ENCODE measurements around the gene SLC20A1. TPM values are rescaled to one million over a fixed set of nuclear protein-coding genes. Genes with fewer than 3 reads are reported as not detected.
A peak's percentile ranks its signal among the peaks of the same experiment; 100 is the strongest.

SLC20A1 gene
- total RNA-seq, 1 donor from 2014 or later: 164 TPM

DNA sequence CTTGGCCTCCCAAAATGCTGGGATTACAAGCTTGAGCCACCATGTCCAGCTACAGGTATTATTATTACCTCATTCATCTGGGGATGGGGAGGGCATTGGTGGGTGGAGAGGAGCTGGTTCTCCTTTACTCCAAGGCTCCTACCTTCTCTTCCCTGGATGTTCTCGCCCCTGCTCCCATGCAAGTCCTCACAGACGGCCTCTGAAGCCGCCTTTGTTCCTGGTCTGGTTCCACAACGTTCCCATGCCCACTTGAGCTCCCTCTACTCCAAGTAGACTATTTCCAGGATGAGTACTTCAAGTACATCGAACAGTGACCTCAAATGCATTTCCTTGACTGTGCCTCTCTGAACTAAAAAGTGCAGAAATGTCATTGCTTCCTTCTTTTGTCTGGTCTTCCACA is 3.2 kb upstream of the SLC20A1 start:
- Mint-ChIP-seq H3K27me3 (ENCODE audit: insufficient read depth) (peaks cover 1% of the 10 kb centered on the region), H3K27ac (no peak overlapping the region), H3K9me3 (no peaks in the 10 kb centered on the region), H3K36me3 (ENCODE audit: low read depth) (peaks cover 30% of the 10 kb centered on the region), H3K4me3 (no peak overlapping the region), H3K4me1 (ENCODE audit: low read depth) (peaks cover 54% of the 10 kb centered on the region)
- intact Hi-C loops (cut with micrococcal nuclease): loop anchor here (10.0 kb wide), 3 partner anchors 388 to 588 kb away; partner anchors contain the start of genes PSD4, TMEM87B and ZC3H8
- no peak for DNase-seq (ENCODE audit: low spot score)

- Mint-ChIP-seq H3K27me3 (ENCODE audit: insufficient read depth) (peaks cover 1% of the 10 kb centered on the region), H3K36me3 (ENCODE audit: low read depth) (peaks cover 34% of the 10 kb centered on the region), H3K9me3 (no peaks in the 10 kb centered on the region), H3K4me3 (no peak overlapping the region), H3K4me1 (ENCODE audit: low read depth) (peaks cover 58% of the 10 kb centered on the region), H3K27ac (no peak overlapping the region)
- intact Hi-C loops (cut with micrococcal nuclease): loop anchor here (10.0 kb wide), 3 partner anchors 388 to 588 kb away; partner anchors contain the start of genes PSD4, TMEM87B and ZC3H8
- no peak for DNase-seq (ENCODE audit: low spot score)
These were observed 2.8 kb upstream of the SLC20A1 start for GRCh38 chr2:112642966-112643365.

- H3K9me3 Mint-ChIP-seq: no peaks in the 10 kb centered on the region
- intact Hi-C loops (cut with micrococcal nuclease): loop anchor here (10.0 kb wide), 3 partner anchors 389 to 589 kb away; partner anchors contain the start of genes PSD4, TMEM87B and ZC3H8
- H3K27me3 Mint-ChIP-seq (ENCODE audit: insufficient read depth): peaks cover 1% of the 10 kb centered on the region
- DNase-seq (ENCODE audit: low spot score): no peak
- no peak overlapping the region for H3K27ac Mint-ChIP-seq
- H3K4me3 Mint-ChIP-seq: peak overlapping the region; percentile 92
- H3K36me3 Mint-ChIP-seq (ENCODE audit: low read depth): peaks cover 39% of the 10 kb centered on the region
- peaks cover 64% of the 10 kb centered on the region for H3K4me1 Mint-ChIP-seq (ENCODE audit: low read depth)
These were observed 2.3 kb upstream of the SLC20A1 start for GRCh38 chr2:112643488-112643887.

DNA sequence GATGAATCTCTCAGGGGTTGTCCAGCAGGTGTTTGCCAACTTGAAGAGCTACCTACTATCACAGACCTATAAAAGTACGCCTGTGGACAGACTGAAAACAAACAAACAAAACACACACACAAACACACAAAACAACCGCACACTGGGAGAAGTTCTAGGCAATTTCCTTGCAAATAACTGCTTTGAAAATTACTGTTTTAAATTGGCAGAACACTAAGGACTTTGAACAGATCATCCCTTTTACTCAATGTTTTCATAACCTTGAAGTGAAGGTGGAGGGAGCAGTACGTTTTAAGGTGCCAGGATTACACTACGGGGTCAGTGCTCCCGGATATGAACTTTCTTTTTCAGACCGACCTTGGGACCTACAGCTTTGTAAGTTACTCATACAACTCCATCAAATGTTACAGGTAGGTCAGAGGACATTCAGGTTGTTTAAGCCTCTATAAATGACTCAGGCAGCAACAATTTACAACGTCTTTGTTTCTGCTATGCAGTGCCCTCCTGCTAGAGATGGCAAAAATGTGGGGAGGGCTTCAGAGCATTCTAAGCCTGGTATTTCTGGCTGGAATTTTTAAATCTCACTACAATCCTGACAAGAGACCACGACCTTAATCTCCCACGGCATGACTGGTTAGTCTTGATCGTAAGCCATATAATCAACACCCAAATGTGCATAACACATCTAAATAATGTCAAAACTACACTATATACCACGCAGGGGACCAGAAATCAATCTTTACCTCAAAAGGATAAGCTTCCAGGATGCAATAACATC is 1.4 kb upstream of the SLC20A1 start:
- H3K4me3 Mint-ChIP-seq: peak overlapping the region; percentile 92
- H3K27me3 Mint-ChIP-seq (ENCODE audit: insufficient read depth): peaks cover 1% of the 10 kb centered on the region
- peaks cover 72% of the 10 kb centered on the region for H3K4me1 Mint-ChIP-seq (ENCODE audit: low read depth)
- no peaks in the 10 kb centered on the region for H3K9me3 Mint-ChIP-seq
- intact Hi-C loops (cut with micrococcal nuclease): loop anchor here (10.0 kb wide), 3 partner anchors 390 to 590 kb away; partner anchors contain the start of genes PSD4, TMEM87B and ZC3H8
- DNase-seq (ENCODE audit: low spot score): no peak
- H3K27ac Mint-ChIP-seq: peak overlapping the region; percentile 92
- H3K36me3 Mint-ChIP-seq (ENCODE audit: low read depth): peaks cover 48% of the 10 kb centered on the region

GRCh38 chr2:112644933-112645309 is 818 bp upstream of the SLC20A1 start:
- H3K4me3 Mint-ChIP-seq: peak overlapping the region; percentile 92
- H3K36me3 Mint-ChIP-seq (ENCODE audit: low read depth): peaks cover 54% of the 10 kb centered on the region
- intact Hi-C loops (cut with micrococcal nuclease): loop anchor here (1.0 to 10.0 kb wide), 14 partner anchors 11 to 590 kb away; partner anchors contain the start of genes CHCHD5, CKAP2L, PSD4 and TMEM87B
- no peak for DNase-seq (ENCODE audit: low spot score)
- peaks cover 1% of the 10 kb centered on the region for H3K27me3 Mint-ChIP-seq (ENCODE audit: insufficient read depth)
- peak overlapping the region; percentile 92 for H3K27ac Mint-ChIP-seq
- H3K4me1 Mint-ChIP-seq (ENCODE audit: low read depth): peaks cover 75% of the 10 kb centered on the region
- H3K9me3 Mint-ChIP-seq: no peaks in the 10 kb centered on the region

DNA sequence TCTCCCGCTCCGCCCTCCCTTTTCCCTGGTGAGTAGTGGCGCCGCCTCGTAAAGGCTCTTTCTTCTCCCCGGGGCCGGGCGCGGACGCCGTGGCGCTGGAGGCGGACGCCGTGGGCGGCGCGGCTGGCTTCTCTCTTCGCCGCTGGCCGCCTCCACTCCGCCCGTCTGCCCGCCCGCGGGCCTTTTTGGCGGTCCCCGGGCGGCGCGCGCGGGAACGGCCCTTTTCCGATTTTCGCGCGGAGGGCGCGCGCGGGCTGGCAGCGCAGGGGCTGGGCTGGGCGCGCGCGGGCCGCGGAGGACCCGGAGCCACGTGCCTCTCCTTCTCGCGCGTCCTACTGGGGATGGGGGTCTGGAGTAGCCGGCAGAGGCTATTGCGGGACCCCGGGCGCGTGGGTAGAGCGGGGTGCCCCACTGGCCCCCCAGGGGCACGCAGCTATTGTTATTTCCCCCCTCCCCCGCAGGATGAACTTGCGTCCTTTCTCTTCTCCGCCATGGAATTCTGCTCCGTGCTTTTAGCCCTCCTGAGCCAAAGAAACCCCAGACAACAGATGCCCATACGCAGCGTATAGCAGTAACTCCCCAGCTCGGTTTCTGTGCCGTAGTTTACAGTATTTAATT is 472 bp downstream of the SLC20A1 start:
- no peak for DNase-seq (ENCODE audit: low spot score)

DNA sequence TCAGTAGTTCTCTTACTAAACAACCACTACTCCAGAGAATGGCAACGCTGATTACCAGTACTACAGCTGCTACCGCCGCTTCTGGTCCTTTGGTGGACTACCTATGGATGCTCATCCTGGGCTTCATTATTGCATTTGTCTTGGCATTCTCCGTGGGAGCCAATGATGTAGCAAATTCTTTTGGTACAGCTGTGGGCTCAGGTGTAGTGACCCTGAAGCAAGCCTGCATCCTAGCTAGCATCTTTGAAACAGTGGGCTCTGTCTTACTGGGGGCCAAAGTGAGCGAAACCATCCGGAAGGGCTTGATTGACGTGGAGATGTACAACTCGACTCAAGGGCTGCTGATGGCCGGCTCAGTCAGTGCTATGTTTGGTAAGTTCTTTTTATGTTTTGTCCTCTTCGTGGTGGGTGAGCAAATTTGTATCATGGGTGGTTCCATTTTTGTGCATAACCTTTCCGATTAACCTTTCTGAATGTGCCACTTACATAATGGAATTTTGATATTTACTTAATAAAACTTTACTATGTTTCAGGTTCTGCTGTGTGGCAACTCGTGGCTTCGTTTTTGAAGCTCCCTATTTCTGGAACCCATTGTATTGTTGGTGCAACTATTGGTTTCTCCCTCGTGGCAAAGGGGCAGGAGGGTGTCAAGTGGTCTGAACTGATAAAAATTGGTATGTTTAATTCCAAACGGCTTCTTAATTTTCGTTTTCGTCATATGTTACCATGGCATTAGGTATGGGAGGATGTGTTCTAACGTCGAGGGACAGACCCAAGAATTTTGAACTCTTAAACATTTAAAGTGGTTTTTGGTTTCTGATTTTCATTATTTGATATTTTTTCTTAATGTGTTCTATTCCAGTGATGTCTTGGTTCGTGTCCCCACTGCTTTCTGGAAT is 1.3 kb downstream of the SLC20A1 start:
- DNase-seq (ENCODE audit: low spot score): no peak
- intact Hi-C loops (cut with micrococcal nuclease): loop anchor here (10.0 kb wide), 3 partner anchors 392 to 592 kb away; partner anchors contain the start of genes PSD4, TMEM87B and ZC3H8
- Mint-ChIP-seq H3K36me3 (ENCODE audit: low read depth) (peaks cover 61% of the 10 kb centered on the region), H3K27me3 (ENCODE audit: insufficient read depth) (no peaks in the 10 kb centered on the region), H3K4me3 (peak overlapping the region; percentile 98), H3K4me1 (ENCODE audit: low read depth) (peaks cover 72% of the 10 kb centered on the region), H3K9me3 (no peaks in the 10 kb centered on the region), H3K27ac (peak overlapping the region; percentile 91)

More for the DNA sequence above, 472 bp downstream of the SLC20A1 start:
- intact Hi-C loops (cut with micrococcal nuclease): loop anchor here (10.0 kb wide), 3 partner anchors 391 to 591 kb away; partner anchors contain the start of genes PSD4, TMEM87B and ZC3H8
- peak overlapping the region; percentile 91 for H3K27ac Mint-ChIP-seq
- H3K4me3 Mint-ChIP-seq: peak overlapping the region; percentile 98
- no peaks in the 10 kb centered on the region for H3K9me3 Mint-ChIP-seq
- H3K4me1 Mint-ChIP-seq (ENCODE audit: low read depth): peaks cover 72% of the 10 kb centered on the region
- H3K36me3 Mint-ChIP-seq (ENCODE audit: low read depth): peaks cover 57% of the 10 kb centered on the region
- no peaks in the 10 kb centered on the region for H3K27me3 Mint-ChIP-seq (ENCODE audit: insufficient read depth)

GRCh38 chr2:112648081-112648480 is 2.3 kb downstream of the SLC20A1 start:
- Mint-ChIP-seq H3K4me3 (peak overlapping the region; percentile 98), H3K36me3 (ENCODE audit: low read depth) (peaks cover 63% of the 10 kb centered on the region), H3K27me3 (ENCODE audit: insufficient read depth) (no peaks in the 10 kb centered on the region), H3K4me1 (ENCODE audit: low read depth) (peaks cover 72% of the 10 kb centered on the region), H3K27ac (no peak overlapping the region), H3K9me3 (no peaks in the 10 kb centered on the region)
- DNase-seq (ENCODE audit: low spot score): no peak
- intact Hi-C loops (cut with micrococcal nuclease): loop anchor here (10.0 kb wide), 3 partner anchors 393 to 593 kb away; partner anchors contain the start of genes PSD4, TMEM87B and ZC3H8

DNA sequence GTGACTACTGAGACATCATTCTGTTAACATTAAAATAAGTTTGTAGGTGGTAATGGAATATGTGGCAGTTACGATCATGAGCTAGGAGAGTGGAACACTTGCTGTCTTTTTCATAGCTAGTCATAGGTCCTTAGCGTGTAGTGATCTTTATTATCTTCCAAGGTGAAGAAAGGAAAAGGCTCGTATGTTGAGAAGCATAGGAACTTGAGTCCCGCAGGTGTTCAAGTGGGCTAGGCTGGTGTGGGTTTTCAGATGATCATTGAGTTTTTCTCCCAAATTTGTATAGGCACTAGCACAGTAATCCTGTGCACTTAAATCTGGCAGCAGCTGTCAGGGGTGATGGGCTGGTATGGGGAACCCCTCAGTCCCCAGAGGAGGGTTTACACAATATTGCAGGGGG is 10.9 kb downstream of the SLC20A1 start:
- intact Hi-C loops (cut with micrococcal nuclease): loop anchor here (1.0 kb wide), 2 partner anchors 11 to 14 kb away; partner anchors contain the start of gene SLC20A1
- H3K36me3 Mint-ChIP-seq (ENCODE audit: low read depth): peaks cover 81% of the 10 kb centered on the region
- no peak overlapping the region for H3K4me3 Mint-ChIP-seq
- H3K27ac Mint-ChIP-seq: no peak overlapping the region
- peaks cover 81% of the 10 kb centered on the region for H3K4me1 Mint-ChIP-seq (ENCODE audit: low read depth)
- H3K9me3 Mint-ChIP-seq: no peaks in the 10 kb centered on the region
- DNase-seq (ENCODE audit: low spot score): no peak
- no peaks in the 10 kb centered on the region for H3K27me3 Mint-ChIP-seq (ENCODE audit: insufficient read depth)

- H3K27ac Mint-ChIP-seq: peak overlapping the region; percentile 18
- no peak for DNase-seq (ENCODE audit: low spot score)
- H3K27me3 Mint-ChIP-seq (ENCODE audit: insufficient read depth): no peaks in the 10 kb centered on the region
- H3K4me1 Mint-ChIP-seq (ENCODE audit: low read depth): peaks cover 74% of the 10 kb centered on the region
- no peak overlapping the region for H3K4me3 Mint-ChIP-seq
- intact Hi-C loops (cut with micrococcal nuclease): no loop called here
- peaks cover 77% of the 10 kb centered on the region for H3K36me3 Mint-ChIP-seq (ENCODE audit: low read depth)
- H3K9me3 Mint-ChIP-seq: no peaks in the 10 kb centered on the region
These were observed 12.6 kb downstream of the SLC20A1 start for GRCh38 chr2:112658301-112658700.

DNA sequence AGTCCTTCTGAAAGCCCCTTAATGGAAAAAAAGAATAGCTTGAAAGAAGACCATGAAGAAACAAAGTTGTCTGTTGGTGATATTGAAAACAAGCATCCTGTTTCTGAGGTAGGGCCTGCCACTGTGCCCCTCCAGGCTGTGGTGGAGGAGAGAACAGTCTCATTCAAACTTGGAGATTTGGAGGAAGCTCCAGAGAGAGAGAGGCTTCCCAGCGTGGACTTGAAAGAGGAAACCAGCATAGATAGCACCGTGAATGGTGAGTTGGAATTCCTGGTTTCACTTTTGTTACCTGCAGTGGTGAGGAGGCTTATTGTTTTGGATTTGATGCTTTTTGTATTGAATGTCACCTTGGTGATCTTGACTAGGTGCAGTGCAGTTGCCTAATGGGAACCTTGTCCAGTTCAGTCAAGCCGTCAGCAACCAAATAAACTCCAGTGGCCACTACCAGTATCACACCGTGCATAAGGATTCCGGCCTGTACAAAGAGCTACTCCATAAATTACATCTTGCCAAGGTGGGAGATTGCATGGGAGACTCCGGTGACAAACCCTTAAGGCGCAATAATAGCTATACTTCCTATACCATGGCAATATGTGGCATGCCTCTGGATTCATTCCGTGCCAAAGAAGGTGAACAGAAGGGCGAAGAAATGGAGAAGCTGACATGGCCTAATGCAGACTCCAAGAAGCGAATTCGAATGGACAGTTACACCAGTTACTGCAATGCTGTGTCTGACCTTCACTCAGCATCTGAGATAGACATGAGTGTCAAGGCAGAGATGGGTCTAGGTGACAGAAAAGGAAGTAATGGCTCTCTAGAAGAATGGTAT is 13.3 kb downstream of the SLC20A1 start:
- no peaks in the 10 kb centered on the region for H3K9me3 Mint-ChIP-seq
- intact Hi-C loops (cut with micrococcal nuclease): no loop called here
- peaks cover 73% of the 10 kb centered on the region for H3K4me1 Mint-ChIP-seq (ENCODE audit: low read depth)
- H3K27ac Mint-ChIP-seq: peak overlapping the region; percentile 23
- H3K36me3 Mint-ChIP-seq (ENCODE audit: low read depth): peaks cover 78% of the 10 kb centered on the region
- H3K4me3 Mint-ChIP-seq: peak overlapping the region; percentile 21
- no peak for DNase-seq (ENCODE audit: low spot score)
- no peaks in the 10 kb centered on the region for H3K27me3 Mint-ChIP-seq (ENCODE audit: insufficient read depth)

All from activated T-helper 1 cell treated with anti-CD3 and anti-CD28 coated beads, Interleukin-12 subunit alpha, Interleukin-12 subunit beta, Interleukin-2, Interleukin-4 antibody, amounts not matched to agents 30 ng/mL and 10 ng/mL and 1 ng/mL, durations not matched to agents 14 hours and 24 hours and 36 hours (primary cell).